GM23248 (cell line): ENCODE results near the gene CSNK2A2. TPM values are rescaled to one million over a fixed set of nuclear protein-coding genes. Genes with fewer than 3 reads are reported as not detected.

Experiments used
- DNase-seq: peaks from one replicate; pipeline ENCODE4 v3.0.0-alpha.2; 2015
- H2AFZ ChIP-seq: fragments of 200-600 bp; sonication (generic); 2 replicates; pipeline ENCODE4 v1.6.1; 2016; ENCODE audit warnings: antibody characterized with exemption
- H3F3A ChIP-seq: fragments of 200-600 bp; sonication (generic); 2 replicates; pipeline ENCODE4 v1.6.1; 2016; ENCODE audit warnings: mild to moderate bottlenecking, antibody characterized with exemption, mixed run types; ENCODE audit not compliant: insufficient read depth
- H3K27ac ChIP-seq: fragments of 200-600 bp; sonication (generic); 2 replicates; pipeline ENCODE4 v1.5.1; 2016; ENCODE audit warnings: mild to moderate bottlenecking
- H3K27me3 ChIP-seq: fragments of 200-600 bp; sonication (generic); replicated peaks from 2 replicates; pipeline ENCODE4 v1.6.1; 2016; ENCODE audit warnings: mild to moderate bottlenecking; ENCODE audit not compliant: insufficient read depth
- H3K36me3 ChIP-seq: fragments of 200-600 bp; sonication (generic); 2 replicates; pipeline ENCODE4 v1.6.1; 2016; ENCODE audit warnings: low read depth, mild to moderate bottlenecking
- H3K4me1 ChIP-seq: fragments of 200-600 bp; sonication (generic); 2 replicates; pipeline ENCODE4 v1.6.1; 2016; ENCODE audit warnings: mild to moderate bottlenecking; ENCODE audit not compliant: insufficient read depth
- H3K4me2 ChIP-seq: fragments of 200-600 bp; sonication (generic); one replicate; pipeline ENCODE4 v1.6.1; 2016; ENCODE audit warnings: mild to moderate bottlenecking; ENCODE audit not compliant: unreplicated experiment
- H3K4me3 ChIP-seq: fragments of 200-600 bp; sonication (generic); 2 replicates; pipeline ENCODE4 v1.5.1; 2016; ENCODE audit warnings: mild to moderate bottlenecking
- H3K79me2 ChIP-seq: fragments of 200-600 bp; sonication (generic); 2 replicates; pipeline ENCODE4 v1.6.1; 2016; ENCODE audit warnings: mild to moderate bottlenecking; ENCODE audit not compliant: insufficient read depth
- H3K9ac ChIP-seq: fragments of 200-600 bp; sonication (generic); 2 replicates; pipeline ENCODE4 v1.6.1; 2016; ENCODE audit warnings: mild to moderate bottlenecking
- H3K9me2 ChIP-seq: fragments of 200-600 bp; sonication (generic); 2 replicates; pipeline ENCODE4 v1.6.1; 2016; ENCODE audit warnings: mixed run types, mild to moderate bottlenecking, moderate library complexity; ENCODE audit not compliant: insufficient read depth
- H3K9me3 ChIP-seq: fragments of 200-600 bp; sonication (generic); one replicate; pipeline ENCODE4 v1.6.1; 2017; ENCODE audit warnings: low read depth
- H4K20me1 ChIP-seq: fragments of 200-600 bp; sonication (generic); 2 replicates; pipeline ENCODE4 v1.6.0; 2016; ENCODE audit not compliant: insufficient read depth
- EZH2 ChIP-seq: fragments of 200-600 bp; sonication (generic); IDR thresholded peaks from 2 replicates; pipeline ENCODE4 v1.6.1; 2018; ENCODE audit warnings: antibody characterized with exemption, mild to moderate bottlenecking; ENCODE audit not compliant: insufficient read depth, poor library complexity, severe bottlenecking
- EZH2phosphoT487 ChIP-seq: fragments of 200-600 bp; sonication (generic); IDR thresholded peaks from 2 replicates; pipeline ENCODE4 v1.6.1; 2018; ENCODE audit warnings: antibody characterized with exemption, moderate library complexity, mild to moderate bottlenecking, low read depth; ENCODE audit not compliant: insufficient read depth
- WGBS, 2 experiments: methylation state at CpG; one replicate each; pipeline ENCODE4 v1.1.6; 2015 to 2017; ENCODE audit warnings: low lambda C conversion rate in 2 of 2, low coverage in 1 of 2; ENCODE audit errors: missing lambda C conversion rate in 2 of 2; 5-methylcytosine and 5-hydroxymethylcytosine counted together
- in situ Hi-C: fragments of 300-500 bp; cut with MboI; formaldehyde crosslinking; loops from 2 replicates; pipeline ENCODE4 v1.15.0; 2020
- polyA plus RNA-seq: library from polyadenylated mRNA; unstranded; fragments of >200 nt; fragmentation: Nextera tagmentation; extraction: Ambion mirVana; gene quantifications from 2 replicates; pipeline ENCODE4 v1.2.1, GENCODE V29; 2016
- total RNA-seq: library from RNA; depleted of rRNA; stranded (reverse); fragments of >200 nt; shearing (Covaris generic); gene quantifications from 2 replicates; pipeline ENCODE4 v1.2.3, GENCODE V29; 2014; rRNA removed

Gene CSNK2A2
- total RNA-seq (13.2 and 16.6 TPM in 2 replicates), polyA plus RNA-seq (26.7 and 27.4 TPM in 2 replicates)

DNA sequence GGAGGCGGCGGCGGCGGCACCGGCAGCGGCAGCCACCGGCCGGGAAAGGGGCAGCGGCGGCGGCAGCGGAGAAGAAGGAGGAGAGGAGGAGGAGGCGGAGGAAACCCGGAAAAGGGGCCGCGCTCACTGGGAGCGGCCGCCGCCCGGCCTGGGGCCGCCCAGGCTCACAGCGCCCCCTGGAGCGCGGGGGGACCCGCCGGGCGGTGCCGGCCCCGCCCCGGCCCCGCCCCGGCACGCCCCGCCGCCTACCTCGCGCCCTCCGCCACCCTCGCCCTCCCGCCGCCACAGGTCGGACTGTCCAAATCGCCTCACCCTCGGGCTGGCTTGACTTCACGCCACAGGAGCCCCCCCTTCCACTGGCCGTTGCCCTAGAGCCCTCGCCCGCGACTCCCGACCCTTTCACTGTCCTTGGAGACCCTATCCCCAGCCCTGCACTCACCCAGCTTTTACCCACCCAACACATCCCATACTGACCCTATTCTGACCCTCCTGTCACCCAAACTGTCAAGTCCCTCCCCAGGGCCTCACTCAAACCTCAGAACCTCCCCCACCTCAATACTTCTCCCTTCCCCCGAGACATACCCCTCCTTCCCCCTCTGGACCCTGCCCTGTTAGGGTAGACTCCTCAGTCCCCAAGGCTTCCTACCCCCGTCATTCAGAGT, at the start of gene CSNK2A2:
Gene CSNK2A2, minus strand, starts transcription at position 85 of the 662 bp plus-strand sequence. CDS start 370 bp downstream, outside the sequence.
- H3K79me2 ChIP-seq = peaks cover 43% of the 10 kb centered on the region
- in situ Hi-C loops = no loop called here
- peaks cover 10% of the 10 kb centered on the region; the same call in 1 of the 2 replicates for H3F3A ChIP-seq
- 2 to 6% methylated on average over 9 to 43 of the region's 52 CpGs for WGBS, 2 experiments
- H3K4me3 ChIP-seq = peak within 1 kb of the TSS; percentile 95
- no peak within 1 kb of the TSS for H3K27ac ChIP-seq
- H3K4me2 ChIP-seq = peak within 1 kb of the TSS; percentile 100
- peaks cover 18% of the 10 kb centered on the region for H3K36me3 ChIP-seq
- 0 out of 2 replicates have a peak, but pooled peaks cover 9% of the 10 kb centered on the region for H3K4me1 ChIP-seq
- no peaks in the 10 kb centered on the region for H3K9me3 ChIP-seq
- peak within 1 kb of the TSS; percentile 98 for H2AFZ ChIP-seq
- DNase-seq = peak; percentile 86
- H4K20me1 ChIP-seq = no peaks in the 10 kb centered on the region
- H3K9me2 ChIP-seq = no peaks in the 10 kb centered on the region
- H3K27me3 ChIP-seq = peaks cover 7% of the 10 kb centered on the region; the same call in 1 of the 2 replicates
- peak within 1 kb of the TSS; percentile 84 for H3K9ac ChIP-seq
- TF ChIP-seq EZH2 (no peak), EZH2phosphoT487 (no peak)

DNA sequence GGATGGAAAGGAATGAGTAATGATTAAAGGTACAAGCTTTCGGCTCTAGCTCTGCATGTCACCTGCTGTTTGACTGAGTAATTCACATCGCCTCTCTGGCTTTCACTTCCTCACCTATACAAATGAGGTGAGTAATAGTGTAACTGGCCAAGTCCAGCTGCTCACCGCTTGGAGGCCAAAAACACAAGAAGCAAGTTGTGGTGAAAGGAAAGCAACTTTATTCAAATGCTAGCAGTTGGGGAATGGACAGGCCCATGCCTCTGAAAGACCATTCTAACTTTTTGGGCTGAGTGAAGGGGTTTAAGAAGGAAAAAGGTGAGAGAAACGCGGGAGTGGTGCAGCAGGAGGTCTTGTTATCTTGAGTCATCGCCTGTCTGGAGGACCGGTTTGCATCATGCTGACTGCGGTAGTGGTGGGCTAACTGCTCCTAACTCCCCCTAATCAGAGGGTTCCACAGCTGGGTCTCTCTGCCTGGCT, 45.7 kb upstream of the CSNK2A2 start:
- Histone ChIP-seq H3K4me1 (no peaks in the 10 kb centered on the region), H3F3A (no peaks in the 10 kb centered on the region), H3K9ac (no peak overlapping the region), H3K9me2 (no peaks in the 10 kb centered on the region), H4K20me1 (no peaks in the 10 kb centered on the region), H3K79me2 (no peaks in the 10 kb centered on the region), H3K9me3 (no peaks in the 10 kb centered on the region), H3K4me3 (no peak overlapping the region), H3K27ac (no peak overlapping the region), H3K36me3 (no peaks in the 10 kb centered on the region), H3K27me3 (peaks cover 43% of the 10 kb centered on the region), H2AFZ (no peak overlapping the region), H3K4me2 (no peak overlapping the region)
- 23 to 27% methylated on average over 8 of the region's 8 CpGs for WGBS, 2 experiments
- TF ChIP-seq EZH2 (no peak), EZH2phosphoT487 (no peak)
- DNase-seq = no peak
- in situ Hi-C loops = no loop called here

DNA sequence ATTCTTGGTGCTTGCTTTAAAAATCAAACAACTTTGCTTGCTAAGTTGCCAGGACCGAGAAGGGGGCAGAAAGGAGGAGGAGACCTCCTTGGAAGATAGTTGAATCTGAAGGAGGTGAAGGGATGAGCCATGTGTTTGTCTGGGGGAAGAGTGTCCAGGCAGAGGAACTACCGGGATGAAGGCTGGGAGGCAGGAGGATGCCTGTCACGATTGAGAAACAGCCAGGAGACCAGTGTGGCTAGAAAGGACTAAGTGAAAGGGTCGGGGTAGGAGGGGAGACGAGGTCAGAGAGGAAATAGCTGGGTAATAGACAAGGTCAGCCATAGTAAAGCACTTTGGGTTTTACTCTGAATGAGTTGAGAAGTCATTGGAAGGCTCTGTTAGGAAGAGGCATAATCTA, 38.9 kb upstream of the CSNK2A2 start:
- Histone ChIP-seq H3F3A (no peaks in the 10 kb centered on the region), H3K9ac (no peak overlapping the region), H3K36me3 (no peaks in the 10 kb centered on the region), H4K20me1 (no peaks in the 10 kb centered on the region), H2AFZ (0 out of 2 replicates have a peak overlapping the region, but pooled peaks have one; percentile 87), H3K4me3 (no peak overlapping the region), H3K9me2 (no peaks in the 10 kb centered on the region), H3K79me2 (no peaks in the 10 kb centered on the region), H3K9me3 (no peaks in the 10 kb centered on the region), H3K4me1 (no peaks in the 10 kb centered on the region), H3K4me2 (no peak overlapping the region), H3K27me3 (peaks cover 16% of the 10 kb centered on the region; the same call in 1 of the 2 replicates), H3K27ac (no peak overlapping the region)
- in situ Hi-C loops = no loop called here
- TF ChIP-seq EZH2phosphoT487 (no peak), EZH2 (no peak)
- 9 to 11% methylated on average over 5 of the region's 5 CpGs for WGBS, 2 experiments
- no peak for DNase-seq

DNA sequence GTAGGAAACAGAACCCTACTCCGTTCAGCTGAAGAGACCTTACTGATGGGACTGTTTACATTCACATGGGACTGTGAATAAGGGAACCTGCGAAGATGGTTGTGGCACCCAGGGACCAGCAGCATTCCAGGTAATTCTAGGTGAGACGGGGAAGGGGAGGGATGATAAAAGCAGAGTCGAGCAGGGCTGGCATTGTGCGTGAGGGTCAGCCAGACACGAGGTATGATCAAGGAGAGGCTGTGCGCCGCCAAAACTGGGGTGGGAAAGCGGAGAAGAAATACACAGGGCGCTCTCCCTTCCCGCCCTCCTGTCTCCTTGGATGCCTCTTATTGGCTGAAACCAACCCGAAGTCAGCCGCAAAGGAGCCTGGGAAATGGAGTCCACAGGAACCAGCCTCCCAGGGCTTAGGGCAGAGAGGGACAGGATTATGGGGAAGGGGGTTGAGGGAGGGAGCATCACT, 38.4 kb upstream of the CSNK2A2 start:
- Histone ChIP-seq H3K9me2 (no peaks in the 10 kb centered on the region), H4K20me1 (no peaks in the 10 kb centered on the region), H2AFZ (peak overlapping the region; percentile 87), H3K9me3 (no peaks in the 10 kb centered on the region), H3K4me2 (peak overlapping the region; percentile 70), H3K9ac (no peak overlapping the region), H3K79me2 (no peaks in the 10 kb centered on the region), H3K27ac (no peak overlapping the region), H3K36me3 (no peaks in the 10 kb centered on the region), H3K27me3 (peaks cover 16% of the 10 kb centered on the region; the same call in 1 of the 2 replicates), H3K4me1 (no peaks in the 10 kb centered on the region), H3F3A (no peaks in the 10 kb centered on the region), H3K4me3 (peak overlapping the region; percentile 67)
- TF ChIP-seq EZH2phosphoT487 (no peak), EZH2 (no peak)
- in situ Hi-C loops = no loop called here
- WGBS, 2 experiments = 1 to 5% methylated on average over 10 to 13 of the region's 13 CpGs
- DNase-seq = peak; percentile 63
